HepG2 (cell line): ENCODE results near the gene HES2. TPM values are rescaled to one million over a fixed set of nuclear protein-coding genes. Genes with fewer than 3 reads are reported as not detected.
A peak's percentile ranks its signal among the peaks of the same experiment; 100 is the strongest.

ENCODE experiments used
- FOXP1 ChIP-seq, 2 experiments: fragments of 450-650 bp in 1 of 2; IDR thresholded peaks; 2 replicates each; pipeline ENCODE4 v1.6.1; 2017 to 2018; ENCODE audit warnings: antibody characterized with exemption in 1 of 2
- GZF1 ChIP-seq: sonication (generic); formaldehyde crosslinking; IDR thresholded peaks from 2 replicates; pipeline ENCODE4 v1.5.1; 2020; ENCODE audit warnings: mild to moderate bottlenecking, missing genetic modification reagents
- HCFC1 ChIP-seq: fragments of 150-350 bp; IDR thresholded peaks from 2 replicates; pipeline ENCODE4 v1.6.1; 2014; ENCODE audit warnings: low read depth, low read length
- JDP2 ChIP-seq: sonication (generic); formaldehyde crosslinking; IDR thresholded peaks from 2 replicates; pipeline ENCODE4 v1.8.1; 2022; ENCODE audit warnings: missing genetic modification reagents, borderline replicate concordance
- JUNB ChIP-seq: sonication (generic); formaldehyde crosslinking; IDR thresholded peaks from 2 replicates; pipeline ENCODE4 v1.8.0; 2022; ENCODE audit warnings: missing genetic modification reagents, mild to moderate bottlenecking, borderline replicate concordance
- KDM1A ChIP-seq: IDR thresholded peaks from 2 replicates; pipeline ENCODE4 v1.6.1; 2016; ENCODE audit warnings: missing compliant biosample characterization
- KDM4B ChIP-seq: sonication (generic); formaldehyde crosslinking; IDR thresholded peaks from 2 replicates; pipeline ENCODE4 v1.4.0; 2020; ENCODE audit warnings: missing genetic modification reagents
- NR2F6 ChIP-seq, 2 experiments: IDR thresholded peaks; 2 replicates each; pipeline ENCODE4 v1.6.1; 2016; ENCODE audit warnings: antibody characterized with exemption in 1 of 2, mild to moderate bottlenecking in 1 of 2
- POLR2A ChIP-seq, 2 experiments: IDR thresholded peaks; 2 replicates each; pipeline ENCODE4 v1.6.1; 2011; ENCODE audit warnings: low read depth in 2 of 2, low read length in 2 of 2, mild to moderate bottlenecking in 1 of 2, moderate library complexity in 1 of 2; ENCODE audit not compliant: insufficient read depth in 1 of 2
- TCF12 ChIP-seq, 2 experiments: fragments of 450-650 bp in 1 of 2; sonication (generic) in 1 of 2; formaldehyde crosslinking in 1 of 2; IDR thresholded peaks; 2 replicates each; pipeline versions ENCODE4 v1.6.1 to v1.8.0; 2017 to 2022; ENCODE audit warnings: antibody characterized with exemption in 1 of 2, mild to moderate bottlenecking in 1 of 2, missing genetic modification reagents in 1 of 2, moderate library complexity in 1 of 2
- ZMYM3 ChIP-seq: sonication (generic); formaldehyde crosslinking; IDR thresholded peaks from 2 replicates; pipeline ENCODE4 v1.5.1; 2020; ENCODE audit warnings: mild to moderate bottlenecking, missing genetic modification reagents
- ZNF335 ChIP-seq: sonication (generic); formaldehyde crosslinking; IDR thresholded peaks from 2 replicates; pipeline ENCODE4 v1.4.0; 2020; ENCODE audit warnings: missing genetic modification reagents
- ZNF350 ChIP-seq: sonication (generic); formaldehyde crosslinking; IDR thresholded peaks from 2 replicates; pipeline ENCODE4 v1.4.0; 2020; ENCODE audit warnings: mild to moderate bottlenecking, low read depth, missing genetic modification reagents, borderline replicate concordance
- ZNF44 ChIP-seq: sonication (generic); formaldehyde crosslinking; IDR thresholded peaks from 2 replicates; pipeline ENCODE4 v1.5.1; 2020; ENCODE audit warnings: mild to moderate bottlenecking, missing genetic modification reagents
- ZNF713 ChIP-seq: sonication (generic); formaldehyde crosslinking; IDR thresholded peaks from 2 replicates; pipeline ENCODE4 v1.4.0; 2020; ENCODE audit warnings: mild to moderate bottlenecking, missing genetic modification reagents
- ZNF747 ChIP-seq: sonication (generic); formaldehyde crosslinking; IDR thresholded peaks from 2 replicates; pipeline ENCODE4 v1.8.1; 2023; ENCODE audit warnings: missing genetic modification reagents, mild to moderate bottlenecking, borderline replicate concordance
- ZNF772 ChIP-seq: sonication (generic); formaldehyde crosslinking; IDR thresholded peaks from 2 replicates; pipeline ENCODE4 v1.5.0; 2020; ENCODE audit warnings: mild to moderate bottlenecking, missing genetic modification reagents
- ZNF816 ChIP-seq: sonication (generic); formaldehyde crosslinking; IDR thresholded peaks from 2 replicates; pipeline ENCODE4 v1.8.0; 2022; ENCODE audit warnings: missing genetic modification reagents, mild to moderate bottlenecking, borderline replicate concordance
- polyA plus RNA-seq, 8 experiments: library from polyadenylated mRNA; depleted of rRNA in 3 of 8; stranded (reverse) in 7 of 8; unstranded in 1 of 8; fragments of >200 nt; fragmentation: Illumina TruSeq in 4 of 8; extraction: Trizol in 4 of 8; gene quantifications; 2 replicates each; pipeline versions ENCODE4 v1.2.1 to v1.2.3, GENCODE V29; 2011 to 2016; ENCODE audit warnings: low read depth in 4 of 8, missing spikeins in 1 of 8, mixed read lengths in 1 of 8; ENCODE audit not compliant: insufficient read depth in 1 of 8
- total RNA-seq, 5 experiments: library from RNA; depleted of rRNA; stranded (reverse); fragments of >200 nt; fragmentation: Illumina TruSeq; extraction: Trizol; gene quantifications; 2 replicates each; pipeline ENCODE4 v1.2.3, GENCODE V29; 2016; ENCODE audit warnings: low read depth in 1 of 5
- TF ChIP-seq, protein P1 (sequence below): sonication (generic); formaldehyde crosslinking; IDR thresholded peaks from 2 replicates; pipeline ENCODE4 v1.9.0; 2021; ENCODE audit warnings: missing genetic modification reagents, borderline replicate concordance
- TF ChIP-seq, protein P2 (sequence below): fragments of 450-650 bp; IDR thresholded peaks from 2 replicates; pipeline ENCODE4 v1.6.1; 2016
- TF ChIP-seq, protein P3 (sequence below): sonication (generic); formaldehyde crosslinking; IDR thresholded peaks from 2 replicates; pipeline ENCODE4 v1.4.0; 2020; ENCODE audit warnings: mild to moderate bottlenecking, low read depth, missing genetic modification reagents
- TF ChIP-seq, protein P4 (sequence below): sonication (generic); formaldehyde crosslinking; IDR thresholded peaks from 2 replicates; pipeline ENCODE4 v1.5.1; 2020; ENCODE audit warnings: missing genetic modification reagents, mild to moderate bottlenecking, borderline replicate concordance

HES2 gene
- total and polyA plus RNA-seq, 2 of the 13 experiments (the other 11 are each of a cell fraction or from before 2014, with no cell fraction given), result 0.11 to 0.17 TPM

DNA sequence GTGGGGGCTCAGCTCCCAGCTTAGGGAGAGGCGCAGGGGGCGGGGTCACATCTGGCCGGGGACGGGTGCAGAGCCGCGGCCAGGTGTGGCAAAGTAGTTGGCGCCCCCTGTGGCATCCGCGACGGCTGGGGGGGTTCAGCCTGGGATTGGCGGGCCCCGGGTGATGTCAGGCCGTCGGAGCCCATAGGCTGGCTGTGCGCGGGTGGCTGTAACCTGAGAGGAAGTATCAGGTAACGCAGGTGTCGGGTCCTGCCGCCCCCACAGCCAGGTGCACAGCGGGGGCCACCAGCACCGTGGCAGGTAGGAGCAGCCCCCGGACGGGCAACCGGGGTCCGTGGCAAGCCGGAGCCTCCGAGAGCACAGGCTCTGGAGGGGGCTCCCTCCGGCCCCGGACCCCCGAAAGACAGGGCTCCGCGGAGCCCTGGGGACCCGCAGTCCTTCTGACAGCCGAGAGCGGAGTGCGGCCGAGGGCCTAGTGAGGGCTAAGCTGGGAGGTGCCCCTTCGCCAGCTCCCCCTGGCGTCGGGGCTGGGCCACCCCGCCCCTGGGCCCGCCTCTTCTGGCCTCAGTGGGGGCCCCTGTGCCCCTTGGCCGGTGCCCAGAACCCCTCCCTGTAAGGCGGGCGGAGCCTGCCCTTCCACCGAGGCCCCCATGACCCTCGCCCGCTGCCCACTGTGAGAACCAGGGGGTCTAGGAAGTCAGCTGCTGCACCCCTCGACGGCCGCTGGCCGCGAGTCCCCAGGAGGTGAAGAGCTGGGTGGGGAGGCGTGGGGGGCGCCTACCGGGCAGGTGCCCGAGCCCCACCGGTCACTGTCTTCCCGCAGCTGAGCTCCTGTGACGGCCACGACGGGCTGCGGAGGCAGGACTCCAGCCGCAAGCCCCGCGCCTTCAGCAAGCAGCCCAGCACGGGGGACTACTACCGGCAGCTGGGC, 28.4 kb upstream of the HES2 start (continued):
- TF ChIP-seq ZNF335 (CRISPR knock-in tag) (no peak), POLR2A (IDR thresholded peaks at IDR 0.05; ENCODE audit: insufficient read depth in 1 of 2, low read depth in 2 of 2, low read length in 2 of 2) (no peak), TCF12 (IDR thresholded peaks at IDR 0.05) (no peak), TCF12 (CRISPR knock-in tag; IDR thresholded peaks at IDR 0.05) (no peak), ZNF44 (CRISPR knock-in tag) (no peak), ZNF350 (CRISPR knock-in tag) (no peak), JUNB (no peak), ZNF747 (CRISPR knock-in tag) (0 out of 2 replicates have a peak, but pooled peaks have one; percentile 31), GZF1 (no peak), ZNF772 (CRISPR knock-in tag) (peak; percentile 37; the same call in 1 of the 2 replicates), ZNF713 (CRISPR knock-in tag) (no peak), NR2F6 (IDR thresholded peaks at IDR 0.05) (peak; percentile 56), NR2F6 (CRISPR knock-in tag; IDR thresholded peaks at IDR 0.05) (peak; percentile 71; the same call in 1 of the 2 replicates), ZMYM3 (CRISPR knock-in tag) (no peak), KDM4B (CRISPR knock-in tag) (no peak), HCFC1 (no peak), ZNF816 (CRISPR knock-in tag) (no peak; the same call in 1 of the 2 replicates), KDM1A (CRISPR knock-in tag) (no peak), FOXP1 (IDR thresholded peaks at IDR 0.05) (no peak), FOXP1 (CRISPR knock-in tag; IDR thresholded peaks at IDR 0.05) (no peak; the same call in 1 of the 2 replicates), JDP2 (CRISPR knock-in tag) (peak; percentile 29; the same call in 1 of the 2 replicates)
- TF ChIP-seq, protein P1, sequence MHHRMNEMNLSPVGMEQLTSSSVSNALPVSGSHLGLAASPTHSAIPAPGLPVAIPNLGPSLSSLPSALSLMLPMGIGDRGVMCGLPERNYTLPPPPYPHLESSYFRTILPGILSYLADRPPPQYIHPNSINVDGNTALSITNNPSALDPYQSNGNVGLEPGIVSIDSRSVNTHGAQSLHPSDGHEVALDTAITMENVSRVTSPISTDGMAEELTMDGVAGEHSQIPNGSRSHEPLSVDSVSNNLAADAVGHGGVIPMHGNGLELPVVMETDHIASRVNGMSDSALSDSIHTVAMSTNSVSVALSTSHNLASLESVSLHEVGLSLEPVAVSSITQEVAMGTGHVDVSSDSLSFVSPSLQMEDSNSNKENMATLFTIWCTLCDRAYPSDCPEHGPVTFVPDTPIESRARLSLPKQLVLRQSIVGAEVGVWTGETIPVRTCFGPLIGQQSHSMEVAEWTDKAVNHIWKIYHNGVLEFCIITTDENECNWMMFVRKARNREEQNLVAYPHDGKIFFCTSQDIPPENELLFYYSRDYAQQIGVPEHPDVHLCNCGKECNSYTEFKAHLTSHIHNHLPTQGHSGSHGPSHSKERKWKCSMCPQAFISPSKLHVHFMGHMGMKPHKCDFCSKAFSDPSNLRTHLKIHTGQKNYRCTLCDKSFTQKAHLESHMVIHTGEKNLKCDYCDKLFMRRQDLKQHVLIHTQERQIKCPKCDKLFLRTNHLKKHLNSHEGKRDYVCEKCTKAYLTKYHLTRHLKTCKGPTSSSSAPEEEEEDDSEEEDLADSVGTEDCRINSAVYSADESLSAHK (CRISPR knock-in tag), result no peak
- TF ChIP-seq, protein P2, sequence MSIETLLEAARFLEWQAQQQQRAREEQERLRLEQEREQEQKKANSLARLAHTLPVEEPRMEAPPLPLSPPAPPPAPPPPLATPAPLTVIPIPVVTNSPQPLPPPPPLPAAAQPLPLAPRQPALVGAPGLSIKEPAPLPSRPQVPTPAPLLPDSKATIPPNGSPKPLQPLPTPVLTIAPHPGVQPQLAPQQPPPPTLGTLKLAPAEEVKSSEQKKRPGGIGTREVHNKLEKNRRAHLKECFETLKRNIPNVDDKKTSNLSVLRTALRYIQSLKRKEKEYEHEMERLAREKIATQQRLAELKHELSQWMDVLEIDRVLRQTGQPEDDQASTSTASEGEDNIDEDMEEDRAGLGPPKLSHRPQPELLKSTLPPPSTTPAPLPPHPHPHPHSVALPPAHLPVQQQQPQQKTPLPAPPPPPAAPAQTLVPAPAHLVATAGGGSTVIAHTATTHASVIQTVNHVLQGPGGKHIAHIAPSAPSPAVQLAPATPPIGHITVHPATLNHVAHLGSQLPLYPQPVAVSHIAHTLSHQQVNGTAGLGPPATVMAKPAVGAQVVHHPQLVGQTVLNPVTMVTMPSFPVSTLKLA, result no peak
- TF ChIP-seq, protein P3, sequence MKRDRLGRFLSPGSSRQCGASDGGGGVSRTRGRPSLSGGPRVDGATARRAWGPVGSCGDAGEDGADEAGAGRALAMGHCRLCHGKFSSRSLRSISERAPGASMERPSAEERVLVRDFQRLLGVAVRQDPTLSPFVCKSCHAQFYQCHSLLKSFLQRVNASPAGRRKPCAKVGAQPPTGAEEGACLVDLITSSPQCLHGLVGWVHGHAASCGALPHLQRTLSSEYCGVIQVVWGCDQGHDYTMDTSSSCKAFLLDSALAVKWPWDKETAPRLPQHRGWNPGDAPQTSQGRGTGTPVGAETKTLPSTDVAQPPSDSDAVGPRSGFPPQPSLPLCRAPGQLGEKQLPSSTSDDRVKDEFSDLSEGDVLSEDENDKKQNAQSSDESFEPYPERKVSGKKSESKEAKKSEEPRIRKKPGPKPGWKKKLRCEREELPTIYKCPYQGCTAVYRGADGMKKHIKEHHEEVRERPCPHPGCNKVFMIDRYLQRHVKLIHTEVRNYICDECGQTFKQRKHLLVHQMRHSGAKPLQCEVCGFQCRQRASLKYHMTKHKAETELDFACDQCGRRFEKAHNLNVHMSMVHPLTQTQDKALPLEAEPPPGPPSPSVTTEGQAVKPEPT (CRISPR knock-in tag), result no peak
- TF ChIP-seq, protein P4, sequence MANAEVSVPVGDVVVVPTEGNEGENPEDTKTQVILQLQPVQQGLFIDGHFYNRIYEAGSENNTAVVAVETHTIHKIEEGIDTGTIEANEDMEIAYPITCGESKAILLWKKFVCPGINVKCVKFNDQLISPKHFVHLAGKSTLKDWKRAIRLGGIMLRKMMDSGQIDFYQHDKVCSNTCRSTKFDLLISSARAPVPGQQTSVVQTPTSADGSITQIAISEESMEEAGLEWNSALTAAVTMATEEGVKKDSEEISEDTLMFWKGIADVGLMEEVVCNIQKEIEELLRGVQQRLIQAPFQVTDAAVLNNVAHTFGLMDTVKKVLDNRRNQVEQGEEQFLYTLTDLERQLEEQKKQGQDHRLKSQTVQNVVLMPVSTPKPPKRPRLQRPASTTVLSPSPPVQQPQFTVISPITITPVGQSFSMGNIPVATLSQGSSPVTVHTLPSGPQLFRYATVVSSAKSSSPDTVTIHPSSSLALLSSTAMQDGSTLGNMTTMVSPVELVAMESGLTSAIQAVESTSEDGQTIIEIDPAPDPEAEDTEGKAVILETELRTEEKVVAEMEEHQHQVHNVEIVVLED (CRISPR knock-in tag), result no peak
